Endothelial cell of umbilical vein (primary cell): ENCODE data around the gene PCGF3. TPM values are rescaled to one million over a fixed set of nuclear protein-coding genes. Genes with fewer than 3 reads are reported as not detected.
A peak's percentile ranks its signal among the peaks of the same experiment; 100 is the strongest.

Experiments
- BruUV-seq: library from RNA; stranded (reverse); fragments of 400-500 nt; replicated peaks from 2 replicates; lab custom pipeline; 2021; lab: Mats Ljungman, UMichigan
- CTCF ChIA-PET: fragments of 300-600, 350-600 bp; sonication (Branson Sonifier 250); formaldehyde crosslinking; loops from one replicate; lab custom pipeline; 2021; ENCODE audit warnings: antibody characterized with exemption, inconsistent platforms; lab: Charles Lee
- POLR2A ChIA-PET: fragments of 300-600, 350-600 bp; sonication (Branson Sonifier 250); formaldehyde crosslinking; loops from one replicate; lab custom pipeline; 2021; ENCODE audit warnings: antibody characterized with exemption, inconsistent platforms; lab: Charles Lee
- DNase-seq: peaks from one replicate; pipeline ENCODE4 v3.0.0-alpha.2; 2011; ENCODE audit warnings: low read depth, low spot score
- FAIRE-seq: peaks from 2 replicates; lab custom pipeline; 2011; peaks lifted over from hg19 to GRCh38; lab: Jason Lieb, UNC
- H2AFZ ChIP-seq: 2 replicates; pipeline ENCODE4 v1.6.0; 2012; ENCODE audit warnings: low read depth, low read length, control low read depth, inconsistent platforms
- H3K27ac ChIP-seq: 2 replicates; pipeline ENCODE4 v1.5.1; 2011; ENCODE audit warnings: low read depth, mild to moderate bottlenecking, control low read depth, low read length, moderate library complexity; ENCODE audit not compliant: insufficient read depth
- H3K27me3 ChIP-seq, 2 experiments: 2 replicates each; pipeline versions ENCODE4 v1.6.0 to v1.6.1; 2011; ENCODE audit warnings: low read length in 2 of 2, mixed read lengths in 1 of 2; ENCODE audit not compliant: control insufficient read depth in 2 of 2, insufficient read depth in 2 of 2
- H3K36me3 ChIP-seq, 2 experiments: 2 replicates in 1 of 2; 3 replicates in 1 of 2; pipeline ENCODE4 v1.5.1; 2011; ENCODE audit warnings: low read length in 2 of 2, mild to moderate bottlenecking in 1 of 2, moderate library complexity in 1 of 2; ENCODE audit not compliant: control insufficient read depth in 2 of 2, insufficient read depth in 2 of 2; ENCODE audit errors: extremely low read depth in 1 of 2
- H3K4me1 ChIP-seq: 3 replicates; pipeline ENCODE4 v1.5.1; 2011; ENCODE audit warnings: mild to moderate bottlenecking, low read length; ENCODE audit not compliant: control insufficient read depth, insufficient read depth; ENCODE audit errors: extremely low read depth
- H3K4me2 ChIP-seq: 2 replicates; pipeline ENCODE4 v1.6.1; 2011; ENCODE audit warnings: low read length, control low read depth, mixed read lengths; ENCODE audit not compliant: insufficient read depth
- H3K4me3 ChIP-seq, 3 experiments: fragments of 200-600 bp in 1 of 3; sonication (generic), shearing (Covaris generic) in 1 of 3; replicated peaks in 1 of 3; 2 replicates each; pipeline ENCODE4 v1.5.1; 2011 to 2016; ENCODE audit warnings: control low read depth in 3 of 3, low read length in 3 of 3, mild to moderate bottlenecking in 2 of 3, inconsistent platforms in 1 of 3, low read depth in 1 of 3, moderate library complexity in 1 of 3; ENCODE audit not compliant: insufficient read depth in 1 of 3
- H3K79me2 ChIP-seq: 2 replicates; pipeline ENCODE4 v1.6.0; 2012; ENCODE audit warnings: low read length, inconsistent platforms; ENCODE audit not compliant: control insufficient read depth, insufficient read depth
- H3K9ac ChIP-seq: replicated peaks from 2 replicates; pipeline ENCODE3; 2011; ENCODE audit warnings: low read length, control low read depth; ENCODE audit not compliant: insufficient read depth; ENCODE audit errors: extremely low read depth
- H3K9me1 ChIP-seq: replicated peaks from 3 replicates; pipeline ENCODE4 v1.6.0; 2011; ENCODE audit warnings: mild to moderate bottlenecking, low read length; ENCODE audit not compliant: control insufficient read depth, insufficient read depth; ENCODE audit errors: extremely low read depth
- H3K9me3 ChIP-seq: replicated peaks from 2 replicates; pipeline ENCODE4 v1.5.1; 2012; ENCODE audit warnings: low read length, inconsistent platforms; ENCODE audit not compliant: control insufficient read depth, insufficient read depth
- H4K20me1 ChIP-seq: replicated peaks from 2 replicates; pipeline ENCODE3; 2011; ENCODE audit warnings: mild to moderate bottlenecking, low read length; ENCODE audit not compliant: control insufficient read depth, insufficient read depth; ENCODE audit errors: extremely low read depth
- EZH2 ChIP-seq: IDR thresholded peaks from 2 replicates; pipeline ENCODE4 v1.6.1; 2012; ENCODE audit warnings: borderline replicate concordance, low read depth, mild to moderate bottlenecking, moderate library complexity, low read length, inconsistent platforms; ENCODE audit not compliant: severe bottlenecking
- FOS ChIP-seq: IDR thresholded peaks from 2 replicates; pipeline ENCODE4 v1.6.1; 2011; ENCODE audit warnings: mild to moderate bottlenecking, low read length, moderate library complexity, borderline replicate concordance; ENCODE audit not compliant: insufficient read depth
- GATA2 ChIP-seq: IDR thresholded peaks from 2 replicates; pipeline ENCODE4 v1.7.0; 2011; ENCODE audit warnings: low read depth, mild to moderate bottlenecking, moderate library complexity, mixed read lengths, low read length; ENCODE audit not compliant: insufficient read length, insufficient read depth
- JUN ChIP-seq: IDR thresholded peaks from 2 replicates; pipeline ENCODE4 v1.6.1; 2011; ENCODE audit warnings: borderline replicate concordance, low read depth; ENCODE audit not compliant: insufficient read length, insufficient read depth
- MYC ChIP-seq: IDR thresholded peaks from one replicate; pipeline ENCODE4 v1.6.1; 2011; ENCODE audit warnings: mild to moderate bottlenecking, low read depth, low read length
- dilution Hi-C: fragments of 300-500 bp; cut with MboI; formaldehyde crosslinking; loops from one replicate; pipeline ENCODE4 v1.15.0; 2019; ENCODE audit warnings: low sequenced_read_pairs; ENCODE audit not compliant: extremely low pct_ligation_motif_present
- intact Hi-C: fragments of 100-400 bp; cut with micrococcal nuclease; formaldehyde crosslinking; loops from one replicate; pipeline ENCODE4 v1.10.0; 2022
- polyA plus RNA-seq, 4 experiments: library from polyadenylated mRNA; depleted of rRNA in 3 of 4; stranded (reverse) in 3 of 4; unstranded in 1 of 4; fragments of >200 nt; gene quantifications; 2 replicates each; pipeline versions ENCODE4 v1.2.1 to v1.2.3, GENCODE V29; 2011 to 2012; ENCODE audit warnings: missing spikeins in 1 of 4
- total RNA-seq: library from RNA; stranded (reverse); gene quantifications from 2 replicates; pipeline ENCODE4 v1.2.3, GENCODE V29; 2021
- TF ChIP-seq, protein P1 (sequence below): IDR thresholded peaks from 2 replicates; pipeline ENCODE4 v1.6.1; 2011; ENCODE audit not compliant: insufficient read depth, insufficient read length
- TF ChIP-seq, protein P2 (sequence below), 2 donors: IDR thresholded peaks; 1 replicate in 1 of 2; 2 replicates in 1 of 2; pipeline ENCODE4 v1.5.1; 2011; ENCODE audit warnings: low read length in 2 of 2, mild to moderate bottlenecking in 2 of 2, moderate library complexity in 2 of 2, control low read depth in 1 of 2, inconsistent platforms in 1 of 2, low read depth in 1 of 2; ENCODE audit not compliant: insufficient read depth in 1 of 2; ENCODE audit errors: extremely low read depth in 1 of 2

The PCGF3 gene
- total and polyA plus RNA-seq, 2 donors (not counting 3 experiments of a cell fraction or from before 2014, with no cell fraction given) = 70.2 to 91.8 TPM

DNA sequence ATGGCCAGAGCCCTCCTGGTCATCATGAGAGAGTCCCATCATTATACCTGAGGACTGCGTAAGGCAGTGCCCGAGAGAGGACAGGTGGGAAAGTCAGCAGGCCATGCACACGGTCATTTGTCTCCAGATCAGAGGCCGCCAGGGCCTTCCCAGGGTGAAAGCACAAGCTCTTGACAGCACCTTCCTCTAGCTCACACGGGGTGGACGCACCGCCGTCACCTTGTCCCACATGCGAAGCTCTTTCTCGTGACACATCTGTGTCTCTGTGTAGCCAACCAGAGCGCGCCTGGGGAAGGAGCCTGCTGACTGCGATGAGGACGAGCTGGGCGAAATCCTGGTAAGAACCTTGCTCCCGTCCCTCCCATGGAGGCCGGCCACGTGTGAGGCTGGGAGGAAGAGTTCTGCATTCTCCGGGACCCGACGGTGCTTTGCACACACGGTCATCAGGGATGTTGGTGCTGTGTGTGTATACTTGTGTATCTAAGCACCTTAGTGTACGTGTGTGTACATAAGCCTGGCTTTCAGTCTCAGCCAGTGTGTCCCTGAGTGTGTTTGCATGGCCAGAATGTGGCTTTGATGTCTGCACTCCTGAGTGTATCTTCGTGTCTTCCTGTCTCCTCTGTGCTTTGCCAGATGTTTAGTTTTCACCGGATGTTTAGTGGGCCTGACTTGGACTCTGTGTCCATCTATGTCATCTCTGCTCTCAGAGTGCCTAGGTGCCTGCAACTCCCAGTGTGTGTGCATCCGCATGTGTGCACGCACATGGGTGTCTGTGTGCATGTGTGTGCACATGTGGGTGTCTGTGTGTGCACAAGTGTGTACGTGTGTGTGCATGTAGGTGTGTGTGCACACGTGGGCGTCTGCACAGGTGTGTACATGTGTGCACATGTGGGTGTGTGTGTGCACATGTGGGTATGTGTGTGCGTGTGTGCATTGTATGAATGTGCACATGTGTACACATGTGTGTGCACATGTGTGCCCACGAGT is 46.7 kb upstream of the PCGF3 start:
- H3K9me1 ChIP-seq = no peaks in the 10 kb centered on the region
- no peak overlapping the region for H3K4me3 ChIP-seq
- no peaks in the 10 kb centered on the region for H3K36me3 ChIP-seq
- no peaks in the 10 kb centered on the region for H4K20me1 ChIP-seq
- no TSS peak for BruUV-seq
- H3K27ac ChIP-seq = no peak overlapping the region
- no peak overlapping the region for H2AFZ ChIP-seq
- H3K4me2 ChIP-seq = no peak overlapping the region
- ChIA-PET POLR2A (no interaction called here), CTCF (no interaction called here)
- no peaks in the 10 kb centered on the region for H3K9me3 ChIP-seq
- no peak for FAIRE-seq
- dilution Hi-C loops = no loop called here
- peaks cover 0 to 2% of the 10 kb centered on the region in 2 experiments for H3K27me3 ChIP-seq
- H3K4me1 ChIP-seq = no peaks in the 10 kb centered on the region
- TF ChIP-seq FOS = no peak
- TF ChIP-seq, protein P1, sequence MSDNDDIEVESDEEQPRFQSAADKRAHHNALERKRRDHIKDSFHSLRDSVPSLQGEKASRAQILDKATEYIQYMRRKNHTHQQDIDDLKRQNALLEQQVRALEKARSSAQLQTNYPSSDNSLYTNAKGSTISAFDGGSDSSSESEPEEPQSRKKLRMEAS = peak; percentile 41
- H3K79me2 ChIP-seq = no peaks in the 10 kb centered on the region
- intact Hi-C loops = no loop called here
- DNase-seq = no peak
- no peak overlapping the region for H3K9ac ChIP-seq

DNA sequence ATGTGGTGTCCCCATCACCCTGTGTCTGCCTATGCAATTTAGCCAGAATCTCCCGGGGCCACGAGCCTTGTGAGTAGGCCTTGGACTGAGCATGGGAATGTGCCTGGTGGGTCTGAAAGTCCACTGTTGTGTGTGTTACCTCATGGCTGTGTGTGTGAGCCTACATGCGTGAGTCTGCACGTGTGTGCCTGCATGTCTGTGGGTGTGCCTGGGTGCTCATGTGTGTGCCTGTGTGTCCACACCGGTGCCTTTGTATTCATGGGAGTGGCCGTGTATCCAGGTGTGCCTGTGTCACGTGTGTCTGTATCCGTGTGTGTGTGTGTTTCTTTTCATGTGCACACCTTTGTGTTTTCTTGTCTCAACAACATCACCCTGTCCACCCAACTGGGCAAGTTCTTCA is 45.8 kb upstream of the PCGF3 start:
- H3K4me1 ChIP-seq = no peaks in the 10 kb centered on the region
- no TSS peak for BruUV-seq
- H3K27me3 ChIP-seq = peaks cover 0 to 5% of the 10 kb centered on the region in 2 experiments
- H2AFZ ChIP-seq = no peak overlapping the region
- dilution Hi-C loops = no loop called here
- ChIA-PET POLR2A (no interaction called here), CTCF (no interaction called here)
- FAIRE-seq = no peak
- no peak for DNase-seq
- intact Hi-C loops = no loop called here
- no peaks in the 10 kb centered on the region for H3K79me2 ChIP-seq
- no peaks in the 10 kb centered on the region for H3K9me3 ChIP-seq
- no peaks in the 10 kb centered on the region for H3K9me1 ChIP-seq
- H3K4me2 ChIP-seq = no peak overlapping the region
- H3K27ac ChIP-seq = no peak overlapping the region
- no peaks in the 10 kb centered on the region for H4K20me1 ChIP-seq
- H3K4me3 ChIP-seq = no peak overlapping the region
- no peak for TF ChIP-seq GATA2
- TF ChIP-seq FOS = no peak
- TF ChIP-seq JUN = no peak
- TF ChIP-seq, protein P2, sequence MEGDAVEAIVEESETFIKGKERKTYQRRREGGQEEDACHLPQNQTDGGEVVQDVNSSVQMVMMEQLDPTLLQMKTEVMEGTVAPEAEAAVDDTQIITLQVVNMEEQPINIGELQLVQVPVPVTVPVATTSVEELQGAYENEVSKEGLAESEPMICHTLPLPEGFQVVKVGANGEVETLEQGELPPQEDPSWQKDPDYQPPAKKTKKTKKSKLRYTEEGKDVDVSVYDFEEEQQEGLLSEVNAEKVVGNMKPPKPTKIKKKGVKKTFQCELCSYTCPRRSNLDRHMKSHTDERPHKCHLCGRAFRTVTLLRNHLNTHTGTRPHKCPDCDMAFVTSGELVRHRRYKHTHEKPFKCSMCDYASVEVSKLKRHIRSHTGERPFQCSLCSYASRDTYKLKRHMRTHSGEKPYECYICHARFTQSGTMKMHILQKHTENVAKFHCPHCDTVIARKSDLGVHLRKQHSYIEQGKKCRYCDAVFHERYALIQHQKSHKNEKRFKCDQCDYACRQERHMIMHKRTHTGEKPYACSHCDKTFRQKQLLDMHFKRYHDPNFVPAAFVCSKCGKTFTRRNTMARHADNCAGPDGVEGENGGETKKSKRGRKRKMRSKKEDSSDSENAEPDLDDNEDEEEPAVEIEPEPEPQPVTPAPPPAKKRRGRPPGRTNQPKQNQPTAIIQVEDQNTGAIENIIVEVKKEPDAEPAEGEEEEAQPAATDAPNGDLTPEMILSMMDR (IDR thresholded peaks at IDR 0.05; ENCODE audit: extremely low read depth in 1 of 2, insufficient read depth in 1 of 2, low read depth in 1 of 2, low read length in 2 of 2) = no peak
- no peak for TF ChIP-seq EZH2
- no peak for TF ChIP-seq MYC
- TF ChIP-seq, protein P1 = no peak
- no peak overlapping the region for H3K9ac ChIP-seq
- H3K36me3 ChIP-seq = no peaks in the 10 kb centered on the region
